Measurements from ENCODE around the gene KIRREL3.

- TF ChIP-seq MXI1 (IDR thresholded peaks at IDR 0.05; ENCODE audit: borderline replicate concordance, low read depth, low read length): no peak
- no peak for TF ChIP-seq CEBPB (IDR thresholded peaks at IDR 0.05; ENCODE audit: low read depth, low read length)
- no peak for TF ChIP-seq CTCF (conservative IDR thresholded peaks at IDR 0.05; ENCODE audit: low read depth, low read length)
- TF ChIP-seq FOS (IDR thresholded peaks at IDR 0.05; ENCODE audit: low read depth, low read length): no peak
- no peak for TF ChIP-seq POLR2A (IDR thresholded peaks at IDR 0.05; ENCODE audit: low read depth, low read length)
- no peak for TF ChIP-seq RCOR1 (IDR thresholded peaks at IDR 0.05; ENCODE audit: insufficient replicate concordance, low read length)
- no peak for TF ChIP-seq RAD21 (IDR thresholded peaks at IDR 0.05; ENCODE audit: low read length)
- no peak for TF ChIP-seq CHD1 (IDR thresholded peaks at IDR 0.05; ENCODE audit: low read depth, low read length)
- no peak for TF ChIP-seq MAFK (IDR thresholded peaks at IDR 0.05; ENCODE audit: low read depth, low read length)
- no peak for TF ChIP-seq SMC3 (IDR thresholded peaks at IDR 0.05; ENCODE audit: low read depth, low read length)
- TF ChIP-seq RFX5 (IDR thresholded peaks at IDR 0.05; ENCODE audit: low read depth, low read length): no peak
- no peak for TF ChIP-seq USF2 (IDR thresholded peaks at IDR 0.05; ENCODE audit: low read depth, low read length)
- no peak for TF ChIP-seq BHLHE40 (IDR thresholded peaks at IDR 0.05; ENCODE audit: low read depth, low read length)
These were observed 313.6 kb downstream of the KIRREL3 start for GRCh38 chr11:126686938-126687337.

Measured in IMR-90 (cell line).